ENCODE data around the gene PTGFR.

DNA sequence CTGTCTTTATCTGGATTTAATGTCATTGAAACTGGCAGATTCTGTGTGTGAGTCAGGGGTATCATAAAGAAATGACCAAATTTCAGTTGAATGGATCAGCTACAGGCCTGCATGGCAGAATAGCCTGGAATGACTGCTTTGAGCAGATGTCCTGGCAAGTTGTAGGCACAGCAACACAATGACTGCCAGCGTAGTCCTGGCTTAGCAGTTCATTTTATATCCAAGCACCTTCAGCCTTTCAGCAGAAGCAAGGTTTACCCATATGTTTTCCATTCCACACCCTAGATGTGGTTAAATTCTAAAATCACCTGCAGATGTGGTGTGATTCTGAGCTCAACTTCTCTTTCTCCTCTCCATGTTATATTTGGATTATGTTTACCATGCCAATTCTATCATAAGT is 22.3 kb upstream of the PTGFR start:
- no peak for TF ChIP-seq TOX (CRISPR knock-in tag; IDR thresholded peaks at IDR 0.05; ENCODE audit: borderline replicate concordance)
- TF ChIP-seq ARNTL (CRISPR knock-in tag; IDR thresholded peaks at IDR 0.05; ENCODE audit: borderline replicate concordance, low read depth): no peak
- no peak for TF ChIP-seq RARB (CRISPR knock-in tag; IDR thresholded peaks at IDR 0.05)
- TF ChIP-seq ZFP30 (CRISPR knock-in tag; IDR thresholded peaks at IDR 0.05): no peak
- no peak for TF ChIP-seq TCF4 (CRISPR knock-in tag; IDR thresholded peaks at IDR 0.05; ENCODE audit: borderline replicate concordance)
- TF ChIP-seq ZFP3 (CRISPR knock-in tag; IDR thresholded peaks at IDR 0.05): no peak

All from SK-N-SH treated with all-trans-retinoic acid at 6 μM for 48 hours (cell line).